Left lung (tissue), 14 donors: ENCODE results near the gene ERICH6. TPM values are rescaled to one million over a fixed set of nuclear protein-coding genes. Genes with fewer than 3 reads are reported as not detected.

Experiments used
- ATAC-seq: fragments of 200-7000 bp; cut with Tn5 transposase; one replicate; pipeline ENCODE4 v1.9.1; 2020; ENCODE audit warnings: moderate library complexity
- DNase-seq, 4 donors: peaks; one replicate each; pipeline ENCODE4 v3.0.0-alpha.2; 2013 to 2020
- H3K27ac ChIP-seq, 2 donors: fragments of 200-600 bp; sonication (generic) in 1 of 2; one replicate each; pipeline versions ENCODE4 v1.5.0 to v1.8.0; 2020 to 2021
- H3K27me3 ChIP-seq, 2 donors: fragments of 200-600 bp; sonication (generic) in 1 of 2; one replicate each; pipeline versions ENCODE4 v1.5.0 to v1.8.0; 2020 to 2021
- H3K36me3 ChIP-seq, 2 donors: fragments of 200-600 bp; sonication (generic) in 1 of 2; one replicate each; pipeline versions ENCODE4 v1.5.0 to v1.8.0; 2020 to 2021
- H3K4me1 ChIP-seq, 2 donors: fragments of 200-600 bp; one replicate each; pipeline ENCODE4 v1.8.0; 2021
- H3K4me3 ChIP-seq, 2 donors: fragments of 200-600 bp; sonication (generic) in 1 of 2; one replicate each; pipeline versions ENCODE4 v1.5.0 to v1.8.0; 2020 to 2021; ENCODE audit warnings: mild to moderate bottlenecking in 1 of 2
- H3K9me3 ChIP-seq, 2 donors: fragments of 200-600 bp; sonication (generic) in 1 of 2; one replicate each; pipeline versions ENCODE4 v1.5.0 to v1.8.0; 2020 to 2021
- intact Hi-C, 2 donors: fragments of 100-400 bp; cut with DNase I; formaldehyde crosslinking; loops; one replicate each; pipeline versions ENCODE4 v1.11.2 to v1.14.2; 2022
- long read RNA-seq, 12 donors: library from polyadenylated mRNA in 2 of 12; unstranded in 2 of 12; transcript quantifications; one replicate each; pipeline ENCODE4 v2.0.0 and lab custom pipeline, GENCODE V29; 2019 to 2026
- polyA plus RNA-seq, 6 donors: library from polyadenylated mRNA; unstranded; fragments of 120-200 nt; gene quantifications; one replicate each; pipeline ENCODE4 v1.2.1, GENCODE V29; 2013; ENCODE audit not compliant: insufficient read length in 6 of 6
- total RNA-seq, 2 donors: library from RNA; stranded (reverse); fragmentation: NEBNext Ultra II Directional; extraction: Animal tissue kit (Norgen Biotek cat#: 25700); gene quantifications; one replicate each; pipeline ENCODE4 v1.2.1, GENCODE V29; 2021
- TF ChIP-seq, protein P1 (sequence below), 2 donors: fragments of 200-600 bp; sonication (generic) in 1 of 2; IDR thresholded peaks; one replicate each; pipeline versions ENCODE4 v1.5.0 to v1.8.0; 2021; ENCODE audit warnings: antibody characterized with exemption in 2 of 2
- donor health status: DM: no; HTN: yes; CAD: no.
- donor health status: DM: no; HTN: no; CAD: no.

ERICH6 gene
- total RNA-seq: not detected
- 1 to 10 TPM in 3 of 6 donors, under 1 TPM in 3; 0.34 to 1.7 (median 0.88) TPM for polyA plus RNA-seq
- long read RNA-seq, donor 1: 0 reads
- long read RNA-seq, donor 2: 0 reads
- long read RNA-seq, donor 3: 0 reads
- long read RNA-seq, donor 4: 0 reads
- long read RNA-seq, donor 5: 0 reads
- long read RNA-seq, donor 6: 0 reads
- long read RNA-seq, donor 7: 0 reads
- long read RNA-seq, donor 8: 0 reads
- long read RNA-seq, donor 9: 0 reads
- long read RNA-seq, donor 10: 0 reads
- long read RNA-seq, donor 11, partial matches to known transcripts: 7 of 14 reads
- long read RNA-seq, donor 11, other reads (novel, unspliced or antisense): 7 of 14 reads
- long read RNA-seq, donor 12: 0 reads

DNA sequence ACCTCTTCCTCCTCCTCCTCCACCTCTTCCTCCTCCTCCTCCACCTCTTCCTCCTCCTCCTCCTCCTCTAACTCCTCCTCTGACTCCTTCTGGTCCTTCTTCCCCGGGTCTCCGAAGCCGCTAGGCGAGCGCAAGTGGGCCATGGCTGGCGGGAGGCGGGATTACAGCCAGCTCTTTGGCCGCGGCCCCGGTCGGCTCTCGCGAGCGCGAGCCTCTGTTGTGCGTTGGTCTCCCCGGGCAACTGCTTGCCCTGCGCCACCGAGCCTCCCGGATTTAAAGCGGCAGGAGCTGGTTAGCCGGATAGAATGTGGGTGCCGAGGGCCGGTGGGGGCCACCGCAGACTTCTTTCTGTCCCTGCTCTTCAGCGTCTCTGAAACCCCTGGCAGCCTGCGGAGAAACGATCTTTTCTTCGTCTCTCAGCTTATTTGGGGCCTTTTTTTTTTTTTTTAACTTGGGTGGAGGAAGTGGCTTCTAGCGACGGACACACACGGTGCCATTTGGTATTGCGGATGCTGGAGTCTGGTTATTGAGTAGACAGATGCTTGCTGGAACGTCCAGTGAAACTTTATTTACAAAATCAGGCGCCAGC lies at the start of gene ERICH6:
ERICH6 (minus strand) TSS at position 165 of the 589 bp plus-strand sequence; CDS start at position 143, 22 bp downstream.
- H3K36me3 ChIP-seq: no peaks in the 10 kb centered on the region
- intact Hi-C loops: no loop called here
- peak; percentile 98 for ATAC-seq
- H3K27me3 ChIP-seq: no peaks in the 10 kb centered on the region
- H3K27ac ChIP-seq: peak within 1 kb of the TSS; percentile 72 to 83
- H3K4me1 ChIP-seq: peaks cover 5 to 12% of the 10 kb centered on the region in 2 donors
- peak within 1 kb of the TSS; percentile 42 to 50 for H3K4me3 ChIP-seq
- no peaks in the 10 kb centered on the region for H3K9me3 ChIP-seq
- TF ChIP-seq, protein P1, sequence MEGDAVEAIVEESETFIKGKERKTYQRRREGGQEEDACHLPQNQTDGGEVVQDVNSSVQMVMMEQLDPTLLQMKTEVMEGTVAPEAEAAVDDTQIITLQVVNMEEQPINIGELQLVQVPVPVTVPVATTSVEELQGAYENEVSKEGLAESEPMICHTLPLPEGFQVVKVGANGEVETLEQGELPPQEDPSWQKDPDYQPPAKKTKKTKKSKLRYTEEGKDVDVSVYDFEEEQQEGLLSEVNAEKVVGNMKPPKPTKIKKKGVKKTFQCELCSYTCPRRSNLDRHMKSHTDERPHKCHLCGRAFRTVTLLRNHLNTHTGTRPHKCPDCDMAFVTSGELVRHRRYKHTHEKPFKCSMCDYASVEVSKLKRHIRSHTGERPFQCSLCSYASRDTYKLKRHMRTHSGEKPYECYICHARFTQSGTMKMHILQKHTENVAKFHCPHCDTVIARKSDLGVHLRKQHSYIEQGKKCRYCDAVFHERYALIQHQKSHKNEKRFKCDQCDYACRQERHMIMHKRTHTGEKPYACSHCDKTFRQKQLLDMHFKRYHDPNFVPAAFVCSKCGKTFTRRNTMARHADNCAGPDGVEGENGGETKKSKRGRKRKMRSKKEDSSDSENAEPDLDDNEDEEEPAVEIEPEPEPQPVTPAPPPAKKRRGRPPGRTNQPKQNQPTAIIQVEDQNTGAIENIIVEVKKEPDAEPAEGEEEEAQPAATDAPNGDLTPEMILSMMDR (IDR thresholded peaks at IDR 0.05): peak in 1 of 2 donors; percentile 28
- peak; percentile 90 to 97 (median 94) for DNase-seq

DNA sequence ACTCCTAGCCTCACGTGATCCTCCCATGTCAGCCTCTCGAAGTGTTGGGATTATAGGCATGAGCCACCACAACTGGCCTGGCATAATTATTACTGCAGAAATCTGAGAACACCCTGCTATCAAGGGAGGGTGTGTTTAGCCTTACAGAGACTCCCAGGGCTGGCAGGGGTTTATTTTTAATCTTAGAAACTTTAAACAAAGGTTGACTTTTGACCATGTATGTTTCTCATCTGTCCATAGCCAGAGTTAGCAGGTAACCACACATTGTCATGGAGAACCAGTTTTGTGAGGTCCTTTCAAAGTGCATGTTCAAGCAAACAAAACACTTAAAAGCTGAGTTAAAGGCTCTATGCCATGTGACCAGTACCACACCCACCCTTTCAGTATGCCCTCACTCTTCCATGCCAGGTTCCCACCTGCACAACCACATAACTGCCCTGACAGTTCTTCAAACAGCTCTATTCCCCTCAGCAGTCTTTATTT lies 48.1 kb upstream of the ERICH6 start:
- ATAC-seq (peak; percentile 89), DNase-seq (peak in 2 of 4 donors; percentile 36 to 86)
- peak overlapping the region; percentile 0 to 60 for H3K27ac ChIP-seq
- no peaks in the 10 kb centered on the region for H3K27me3 ChIP-seq
- no peaks in the 10 kb centered on the region for H3K9me3 ChIP-seq
- TF ChIP-seq, protein P1 (IDR thresholded peaks at IDR 0.05): no peak
- H3K36me3 ChIP-seq: peaks cover 0 to 6% of the 10 kb centered on the region in 2 donors
- no peak overlapping the region for H3K4me3 ChIP-seq
- peaks cover 18 to 70% of the 10 kb centered on the region in 2 donors for H3K4me1 ChIP-seq
- intact Hi-C loops: no loop called here

DNA sequence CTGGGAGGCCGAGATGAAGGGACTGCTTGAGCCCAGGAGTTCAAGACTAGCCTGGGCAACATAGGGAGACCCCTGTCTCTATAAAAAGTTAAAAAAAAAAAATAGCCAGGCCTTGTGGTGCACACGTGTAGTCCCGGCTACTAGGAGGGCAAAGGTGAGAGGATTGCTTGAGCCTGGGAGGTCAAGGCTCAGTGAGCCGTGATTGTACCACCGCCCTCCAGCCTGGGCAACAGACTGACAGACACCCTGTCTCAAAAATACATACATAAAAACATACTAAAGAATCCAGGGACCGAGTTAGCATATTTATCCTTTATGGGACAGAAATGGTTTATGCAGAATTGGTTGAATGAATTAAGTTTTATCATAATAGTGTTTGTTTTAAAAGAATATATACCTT lies 45.5 kb upstream of the ERICH6 start:
- H3K4me1 ChIP-seq: peaks cover 18 to 66% of the 10 kb centered on the region in 2 donors
- intact Hi-C loops: no loop called here

DNA sequence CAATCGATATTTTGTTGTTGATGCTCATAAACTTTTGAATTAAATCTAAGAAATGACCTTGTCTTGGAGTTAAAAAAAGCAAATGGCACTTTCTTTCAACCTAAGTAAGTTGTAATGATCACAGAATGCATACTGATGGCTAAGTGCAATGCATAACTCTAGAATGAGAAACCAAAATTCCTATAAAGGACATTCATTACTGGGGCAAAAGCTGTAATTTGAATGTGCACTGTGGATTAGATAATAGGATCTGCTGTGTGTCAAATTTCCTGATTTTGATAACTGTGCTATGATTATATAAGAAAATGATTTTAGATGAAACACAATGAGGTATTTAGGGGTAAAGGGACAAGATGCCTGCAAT lies 44.9 kb upstream of the ERICH6 start:
- H3K4me1 ChIP-seq: peaks cover 18 to 71% of the 10 kb centered on the region in 2 donors

More for the DNA sequence above, 45.5 kb upstream of the ERICH6 start:
- TF ChIP-seq, protein P1 (IDR thresholded peaks at IDR 0.05): no peak
- Histone ChIP-seq H3K36me3 (peaks cover 0 to 6% of the 10 kb centered on the region in 2 donors), H3K27me3 (no peaks in the 10 kb centered on the region), H3K27ac (no peak overlapping the region), H3K9me3 (no peaks in the 10 kb centered on the region), H3K4me3 (no peak overlapping the region)
- ATAC-seq: no peak
- DNase-seq: no peak

More for the DNA sequence above, 44.9 kb upstream of the ERICH6 start:
- H3K36me3 ChIP-seq: peaks cover 0 to 6% of the 10 kb centered on the region in 2 donors
- TF ChIP-seq, protein P1 (IDR thresholded peaks at IDR 0.05): no peak
- no peaks in the 10 kb centered on the region for H3K27me3 ChIP-seq
- no peak overlapping the region for H3K27ac ChIP-seq
- no peak overlapping the region for H3K4me3 ChIP-seq
- intact Hi-C loops: no loop called here
- ATAC-seq: no peak
- H3K9me3 ChIP-seq: no peaks in the 10 kb centered on the region
- no peak for DNase-seq
